ENCODE results near the gene YTHDC1.

GRCh38 chr4:68378226-68378625 lies 28.3 kb upstream of the YTHDC1 start:
- TF ChIP-seq CTCF (IDR thresholded peaks at IDR 0.05; ENCODE audit: poor library complexity) = no peak
- TF ChIP-seq EZH2 (IDR thresholded peaks at IDR 0.05; ENCODE audit: borderline replicate concordance) = no peak
- no peak for TF ChIP-seq EZH2phosphoT487 (IDR thresholded peaks at IDR 0.05; ENCODE audit: low read depth, severe bottlenecking, unreplicated experiment)
